Skeletal muscle satellite cell (primary cell): Measurements from ENCODE around the gene KIF21B.

Experiments used
- H3K27me3 ChIP-seq: 2 replicates; pipeline ENCODE4 v1.7.0; 2013; ENCODE audit warnings: low read length; ENCODE audit not compliant: control insufficient read depth, insufficient read depth
- H3K36me3 ChIP-seq: 2 replicates; pipeline ENCODE4 v1.7.0; 2013; ENCODE audit warnings: mild to moderate bottlenecking, control low read depth, low read length; ENCODE audit not compliant: insufficient read depth
- H3K4me1 ChIP-seq: 2 replicates; pipeline ENCODE4 v1.7.0; 2013; ENCODE audit warnings: low read length; ENCODE audit not compliant: control insufficient read depth, insufficient read depth
- H3K4me2 ChIP-seq: 2 replicates; pipeline ENCODE4 v1.7.0; 2013; ENCODE audit warnings: mild to moderate bottlenecking, low read length
- H3K4me3 ChIP-seq: 2 replicates; pipeline ENCODE4 v1.7.0; 2013; ENCODE audit warnings: low read length
- H3K9ac ChIP-seq: 2 replicates; pipeline ENCODE4 v1.7.0; 2013; ENCODE audit warnings: mild to moderate bottlenecking, low read depth, low read length, moderate library complexity
- H3K9me3 ChIP-seq: replicated peaks from 2 replicates; pipeline ENCODE4 v1.7.0; 2013; ENCODE audit warnings: mild to moderate bottlenecking, control low read depth, low read length

Gene KIF21B

DNA sequence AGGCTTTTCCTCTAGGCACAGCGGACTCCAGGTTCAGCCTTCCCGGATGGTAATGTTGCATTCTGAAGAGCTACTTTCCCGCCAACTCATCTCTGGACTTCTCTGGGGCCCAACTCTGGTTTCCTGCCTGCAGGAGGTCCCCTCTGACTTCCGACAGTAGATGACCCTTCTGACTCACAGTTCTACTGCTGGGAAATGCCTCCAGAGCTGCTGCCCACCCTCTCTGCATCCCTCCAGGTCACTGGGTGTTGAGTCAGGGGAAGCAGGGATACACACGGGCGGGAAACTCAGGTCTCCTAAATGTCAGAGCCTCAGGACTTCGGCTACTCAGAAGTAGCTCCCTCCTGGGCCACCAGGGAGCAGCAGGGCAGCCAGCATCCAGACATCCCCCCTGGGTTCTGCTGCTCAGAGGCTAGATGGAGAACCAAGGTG is 2.1 kb upstream of the KIF21B start:
- no peak overlapping the region for H3K4me2 ChIP-seq
- no peak overlapping the region for H3K9ac ChIP-seq
- no peak overlapping the region for H3K4me3 ChIP-seq
- H3K36me3 ChIP-seq, result no peaks in the 10 kb centered on the region
- H3K4me1 ChIP-seq, result no peaks in the 10 kb centered on the region
- H3K9me3 ChIP-seq, result no peaks in the 10 kb centered on the region
- H3K27me3 ChIP-seq, result peaks cover 75% of the 10 kb centered on the region

DNA sequence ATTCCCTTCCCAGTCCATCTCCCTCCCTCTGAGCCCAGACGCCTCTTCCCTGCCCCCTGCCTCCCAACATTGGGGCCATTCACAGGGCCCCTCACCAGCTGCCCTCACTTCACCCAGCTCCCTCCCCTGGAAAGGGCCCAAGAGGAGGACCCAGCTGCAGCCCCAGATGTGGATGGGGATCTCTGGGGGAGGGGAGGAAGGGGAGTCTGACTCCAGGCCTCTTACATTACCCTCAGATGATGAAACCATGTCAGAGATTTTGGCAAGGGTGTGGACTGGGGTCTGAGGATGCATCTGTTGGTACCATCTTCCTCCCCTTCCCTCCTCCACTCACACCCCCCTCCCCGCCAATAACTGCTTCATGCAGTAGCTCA is 1.1 kb upstream of the KIF21B start:
- H3K4me3 ChIP-seq, result no peak overlapping the region
- no peaks in the 10 kb centered on the region for H3K4me1 ChIP-seq
- H3K9me3 ChIP-seq, result no peaks in the 10 kb centered on the region
- no peak overlapping the region for H3K9ac ChIP-seq
- peaks cover 74% of the 10 kb centered on the region for H3K27me3 ChIP-seq
- H3K36me3 ChIP-seq, result no peaks in the 10 kb centered on the region
- H3K4me2 ChIP-seq, result no peak overlapping the region

DNA sequence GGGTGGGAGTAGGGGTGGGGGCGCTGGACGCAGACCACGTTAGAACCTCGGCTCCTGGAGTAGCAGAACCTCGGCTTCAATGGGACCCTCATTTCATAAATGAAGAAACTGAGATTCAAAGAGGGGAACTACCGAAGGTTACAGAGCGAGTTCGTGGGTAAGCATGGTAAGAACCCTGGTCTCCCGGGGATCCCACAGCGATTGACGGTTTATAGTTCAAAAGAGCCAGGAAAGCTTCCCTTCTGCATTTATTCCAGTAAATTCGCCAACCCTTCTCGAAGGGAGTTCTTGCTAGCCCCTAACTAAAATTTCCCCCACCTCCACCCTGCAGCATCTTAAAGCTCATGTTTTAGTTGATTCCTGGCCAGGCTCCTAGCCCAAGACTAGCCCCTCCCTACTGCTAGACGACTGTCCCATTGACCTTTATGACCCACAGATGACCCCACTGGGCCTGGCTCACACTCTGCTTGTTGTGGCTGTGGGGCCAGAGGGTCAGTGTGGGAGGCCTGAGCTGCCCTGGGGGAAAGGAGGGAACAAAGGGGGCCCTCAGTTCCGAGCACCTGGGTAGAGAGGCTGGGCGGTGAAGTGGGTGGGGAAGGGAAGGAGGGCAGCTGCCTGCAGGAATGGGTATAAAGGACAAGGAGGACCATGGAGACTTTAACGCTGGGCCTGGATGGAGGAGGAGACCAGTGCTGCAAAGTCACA is 558 bp upstream of the KIF21B start:
- Histone ChIP-seq H3K27me3 (peaks cover 69% of the 10 kb centered on the region), H3K4me2 (no peak overlapping the region), H3K9me3 (no peaks in the 10 kb centered on the region), H3K36me3 (no peaks in the 10 kb centered on the region), H3K9ac (no peak overlapping the region), H3K4me1 (no peaks in the 10 kb centered on the region), H3K4me3 (no peak overlapping the region)

DNA sequence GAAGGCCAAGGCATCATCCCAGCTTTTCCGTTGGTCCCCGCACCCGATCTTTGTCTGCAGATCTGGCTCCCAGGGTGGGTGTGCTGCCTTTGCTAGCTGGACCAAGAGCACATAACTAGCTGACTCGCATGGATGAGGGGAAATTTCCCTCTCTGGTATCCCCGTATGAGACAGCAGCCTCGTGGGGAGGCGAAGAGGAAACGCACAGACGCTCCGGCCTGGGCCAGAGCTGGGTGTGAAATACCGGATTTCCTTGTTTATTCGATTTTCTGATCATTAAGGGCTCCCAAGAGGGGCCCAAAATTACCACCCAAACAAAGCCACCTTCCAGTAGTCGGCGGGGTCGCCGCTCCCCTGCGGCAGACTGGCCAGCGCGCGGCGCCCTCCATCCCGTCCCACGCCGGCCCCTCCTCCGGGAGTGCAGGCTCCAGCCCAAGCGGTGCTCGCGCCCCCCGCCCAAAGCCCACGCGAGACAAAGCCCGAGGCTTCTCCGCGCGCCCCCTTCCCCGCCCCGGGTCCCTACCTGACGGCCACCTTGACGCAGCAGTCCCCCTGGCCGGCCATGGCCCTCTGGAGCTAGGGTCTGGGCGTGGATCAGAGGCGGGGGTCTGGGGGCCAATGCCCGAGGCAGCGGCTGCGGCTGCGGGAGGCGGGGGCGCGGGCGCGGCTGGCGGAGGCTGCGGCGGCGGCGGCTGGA is 546 bp downstream of the KIF21B start:
- no peaks in the 10 kb centered on the region for H3K36me3 ChIP-seq
- H3K9ac ChIP-seq, result no peak overlapping the region
- H3K4me2 ChIP-seq, result peak overlapping the region; percentile 75
- no peaks in the 10 kb centered on the region for H3K4me1 ChIP-seq
- H3K27me3 ChIP-seq, result peaks cover 65% of the 10 kb centered on the region
- no peaks in the 10 kb centered on the region for H3K9me3 ChIP-seq
- H3K4me3 ChIP-seq, result peak overlapping the region; percentile 57

DNA sequence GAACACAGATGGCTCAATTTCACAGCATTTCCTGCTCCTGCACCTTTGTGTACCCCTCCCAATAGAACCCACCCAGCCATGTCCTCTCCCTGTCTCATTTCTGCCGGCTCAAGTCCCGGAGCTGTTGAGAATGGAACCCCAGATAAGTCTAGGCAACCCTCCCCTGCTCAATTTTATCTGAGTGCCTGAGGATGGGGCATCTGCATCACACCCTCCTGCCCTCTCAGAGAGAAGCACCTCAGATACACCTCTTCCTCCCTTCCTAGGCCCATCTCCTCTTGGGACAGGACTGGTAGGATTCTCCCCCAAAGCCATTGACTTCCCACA is 1.1 kb downstream of the KIF21B start:
- Histone ChIP-seq H3K4me3 (no peak overlapping the region), H3K27me3 (peaks cover 69% of the 10 kb centered on the region), H3K9ac (no peak overlapping the region), H3K4me1 (no peaks in the 10 kb centered on the region), H3K36me3 (no peaks in the 10 kb centered on the region), H3K9me3 (no peaks in the 10 kb centered on the region), H3K4me2 (no peak overlapping the region)

DNA sequence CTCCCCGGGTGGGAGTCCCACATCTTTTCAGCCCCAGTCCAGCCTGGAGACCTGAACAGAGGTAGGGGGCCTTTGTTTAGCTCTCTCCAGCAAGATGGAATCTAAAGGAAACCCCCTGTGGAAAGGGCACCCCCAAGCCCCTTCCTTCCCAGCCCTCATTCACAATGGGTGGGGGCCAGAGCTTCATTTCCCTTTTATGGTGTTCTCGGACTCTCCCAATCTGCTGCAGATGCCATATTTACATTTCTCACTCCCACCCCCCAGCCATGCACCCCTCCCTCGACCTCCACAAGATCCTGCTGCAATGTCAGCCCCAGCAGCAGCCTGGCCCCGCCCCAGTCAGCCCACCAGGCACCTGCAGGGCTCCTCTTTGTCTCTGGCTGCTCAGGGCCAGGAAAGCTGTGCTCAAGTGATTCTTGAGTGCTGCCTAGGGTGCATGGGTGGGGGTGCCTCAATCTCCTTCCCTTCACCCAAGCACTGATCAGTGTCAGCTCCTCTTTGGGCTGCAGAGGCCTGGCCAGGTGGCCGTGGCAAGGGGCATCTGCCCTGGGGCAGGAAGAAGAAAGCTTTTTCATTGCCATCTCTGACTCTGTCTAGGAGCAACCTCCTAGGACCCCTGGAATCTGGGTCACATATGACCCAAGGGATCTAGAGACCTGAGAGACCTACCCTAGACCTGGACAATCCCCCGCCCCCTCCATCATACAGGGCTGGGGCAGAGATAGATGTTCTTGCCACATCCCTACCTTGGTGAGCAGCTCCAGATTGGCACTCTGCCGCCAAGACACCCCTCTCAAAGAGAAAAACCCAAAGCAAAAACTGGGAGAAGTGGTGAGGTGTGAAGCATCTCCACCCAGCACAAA is 1.7 kb downstream of the KIF21B start:
- Histone ChIP-seq H3K4me3 (no peak overlapping the region), H3K4me1 (no peaks in the 10 kb centered on the region)

DNA sequence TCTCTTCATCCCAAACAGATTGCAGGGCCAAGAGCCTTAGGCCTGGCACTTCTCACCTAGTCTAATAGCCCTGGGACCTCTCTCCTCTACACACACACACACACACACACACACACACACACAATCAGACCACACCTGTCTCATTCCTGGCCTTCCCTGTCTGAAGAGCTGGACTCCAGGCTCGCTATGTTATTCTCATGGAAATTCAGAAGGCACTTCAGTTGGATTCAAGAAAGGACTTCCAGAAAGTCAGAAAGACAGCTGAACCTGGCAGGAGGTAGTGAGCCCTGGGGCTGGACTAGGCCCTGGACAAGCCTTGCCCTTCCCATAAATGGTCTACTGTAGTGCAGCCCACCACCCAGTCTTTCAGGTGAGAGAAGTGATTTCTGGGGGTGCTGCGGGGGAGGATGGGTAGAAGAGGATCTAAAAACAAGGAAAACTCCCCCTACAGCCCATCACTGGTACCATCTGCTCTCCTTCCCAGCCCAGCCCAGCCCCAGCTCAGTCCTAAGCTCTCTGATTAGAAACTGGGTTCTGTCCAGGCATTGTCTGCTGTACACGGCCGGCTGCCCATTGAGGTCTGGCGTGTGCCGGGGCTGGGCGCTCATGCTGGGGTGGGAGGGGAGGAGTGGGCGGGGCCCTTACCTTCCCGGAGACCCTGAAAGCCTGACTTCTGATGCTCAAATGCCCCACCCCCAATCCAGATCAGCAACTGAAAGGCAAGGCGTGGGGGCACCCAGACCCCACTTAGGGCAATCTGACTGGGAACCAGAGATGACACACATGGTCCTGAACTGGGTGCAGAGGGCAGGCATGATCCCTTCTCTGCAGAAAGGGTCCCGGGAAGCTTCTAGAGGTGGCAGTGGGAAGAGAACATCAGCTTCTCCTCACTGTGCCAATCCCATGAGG is 2.5 kb downstream of the KIF21B start:
- Histone ChIP-seq H3K9ac (no peak overlapping the region), H3K27me3 (peaks cover 69% of the 10 kb centered on the region), H3K4me3 (no peak overlapping the region)

More for the DNA sequence above, 1.7 kb downstream of the KIF21B start:
- H3K27me3 ChIP-seq, result peaks cover 69% of the 10 kb centered on the region
- no peak overlapping the region for H3K9ac ChIP-seq
- no peak overlapping the region for H3K4me2 ChIP-seq
- no peaks in the 10 kb centered on the region for H3K9me3 ChIP-seq
- no peaks in the 10 kb centered on the region for H3K36me3 ChIP-seq

DNA sequence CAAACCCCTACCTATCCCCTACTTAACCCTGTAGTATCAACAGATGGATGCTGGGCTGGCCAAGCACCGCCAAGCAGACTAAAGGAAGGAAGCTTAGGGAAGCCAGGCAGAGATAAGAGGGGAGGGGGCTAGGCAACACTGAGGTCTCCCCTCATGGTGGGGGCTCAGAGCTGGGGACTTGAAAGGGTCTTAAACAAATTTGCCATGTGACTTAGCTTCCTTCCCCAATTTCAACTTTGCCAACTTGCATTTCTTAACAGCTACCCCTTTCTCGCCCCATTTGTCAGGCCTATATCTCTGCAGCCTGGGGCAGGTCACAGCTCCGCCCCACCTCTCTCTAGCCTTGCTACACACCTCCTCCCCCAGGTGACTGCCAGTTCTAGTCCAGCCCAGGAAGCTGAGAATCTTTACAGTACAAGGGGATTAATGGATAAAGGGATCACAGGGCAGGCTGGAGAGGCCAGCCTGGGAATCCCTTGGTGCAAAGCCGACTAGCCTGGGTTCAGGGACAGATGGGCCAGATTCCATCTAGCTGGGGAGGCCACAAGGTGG is 3.4 kb downstream of the KIF21B start:
- H3K27me3 ChIP-seq, result peaks cover 69% of the 10 kb centered on the region
- H3K4me2 ChIP-seq, result no peak overlapping the region
- no peak overlapping the region for H3K9ac ChIP-seq
- H3K9me3 ChIP-seq, result no peaks in the 10 kb centered on the region
- no peaks in the 10 kb centered on the region for H3K4me1 ChIP-seq
- no peak overlapping the region for H3K4me3 ChIP-seq
- H3K36me3 ChIP-seq, result no peaks in the 10 kb centered on the region

More for the DNA sequence above, 2.5 kb downstream of the KIF21B start:
- Histone ChIP-seq H3K4me2 (no peak overlapping the region), H3K36me3 (no peaks in the 10 kb centered on the region), H3K9me3 (no peaks in the 10 kb centered on the region), H3K4me1 (no peaks in the 10 kb centered on the region)

DNA sequence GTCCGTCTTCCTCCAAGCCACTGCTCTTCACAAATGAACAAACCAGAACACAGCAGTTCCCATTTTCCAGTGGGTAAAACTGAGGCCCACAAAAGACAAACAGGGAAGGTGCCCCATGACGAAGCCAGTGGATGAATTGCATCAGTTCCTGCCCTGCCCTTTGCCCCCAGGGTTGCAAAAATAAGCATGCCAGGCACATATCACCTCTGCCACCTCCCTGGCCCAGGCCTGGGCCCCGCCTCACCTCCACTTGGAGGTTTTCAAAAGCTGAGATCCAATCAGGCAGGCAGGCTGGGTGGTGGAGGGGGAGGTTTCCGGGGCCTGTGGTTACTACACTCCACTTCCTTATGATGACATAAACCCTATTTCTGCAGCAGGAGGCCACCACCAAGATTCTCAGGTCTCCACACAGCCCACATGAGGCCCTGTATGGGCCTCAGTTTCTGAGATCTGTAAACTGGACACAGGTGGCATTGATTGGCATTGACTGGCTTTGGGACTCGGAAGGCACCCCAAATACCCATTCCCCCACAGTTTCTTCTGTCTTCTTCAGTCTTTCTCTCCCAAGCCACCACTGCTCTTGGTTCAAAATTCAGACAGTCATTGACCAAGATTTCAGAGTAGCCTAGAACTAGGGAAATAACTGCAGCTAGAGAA is 4.1 kb downstream of the KIF21B start:
- Histone ChIP-seq H3K9ac (no peak overlapping the region), H3K4me2 (no peak overlapping the region), H3K27me3 (peaks cover 71% of the 10 kb centered on the region), H3K4me3 (no peak overlapping the region), H3K4me1 (no peaks in the 10 kb centered on the region), H3K36me3 (no peaks in the 10 kb centered on the region), H3K9me3 (no peaks in the 10 kb centered on the region)

DNA sequence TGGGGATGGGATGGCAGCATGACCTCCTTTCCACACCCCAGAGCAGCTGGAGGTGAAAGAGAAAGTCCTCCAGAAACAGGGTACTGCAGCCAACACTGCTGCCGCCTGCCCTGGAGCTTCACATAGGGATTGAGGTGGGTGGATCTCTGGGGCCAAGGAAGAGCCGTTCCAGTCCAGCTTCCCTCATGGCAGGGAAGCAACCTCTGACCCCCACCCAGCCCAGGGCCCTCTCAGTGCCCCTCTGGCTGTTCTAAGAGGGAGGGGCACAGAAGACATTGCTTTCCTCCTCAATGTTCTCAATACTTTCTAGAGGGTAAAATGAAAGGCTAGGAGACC is 5.7 kb downstream of the KIF21B start:
- H3K4me1 ChIP-seq, result no peaks in the 10 kb centered on the region
- H3K36me3 ChIP-seq, result no peaks in the 10 kb centered on the region
- no peaks in the 10 kb centered on the region for H3K9me3 ChIP-seq
- H3K27me3 ChIP-seq, result peaks cover 79% of the 10 kb centered on the region
- H3K4me3 ChIP-seq, result no peak overlapping the region
- no peak overlapping the region for H3K9ac ChIP-seq
- no peak overlapping the region for H3K4me2 ChIP-seq
